Lung (tissue), 12 donors: ENCODE data around the gene NCS1. TPM values are rescaled to one million over a fixed set of nuclear protein-coding genes. Genes with fewer than 3 reads are reported as not detected.

Experiments used
- ATAC-seq: fragments of 200-7000 bp; cut with Tn5 transposase; one replicate; pipeline ENCODE4 v1.9.1; 2020; ENCODE audit warnings: moderate number of reproducible peaks; ENCODE audit not compliant: insufficient read depth, low FRiP score
- DNase-seq, 3 donors: peaks; one replicate each; pipeline ENCODE4 v3.0.0-alpha.2; 2013 to 2017
- H3K27ac ChIP-seq, 2 donors: one replicate each; pipeline ENCODE4 v1.5.1; 2013; ENCODE audit warnings: mild to moderate bottlenecking in 2 of 2, moderate library complexity in 2 of 2, control low read depth in 1 of 2, inconsistent platforms in 1 of 2, low read depth in 1 of 2, low read length in 1 of 2
- H3K27me3 ChIP-seq, 3 donors: one replicate each; pipeline ENCODE4 v1.5.1; 2013; ENCODE audit warnings: low read length in 2 of 3; ENCODE audit not compliant: control insufficient read depth in 3 of 3, insufficient read depth in 3 of 3
- H3K36me3 ChIP-seq, 4 donors: one replicate each; pipeline ENCODE4 v1.5.1; 2013; ENCODE audit warnings: low read length in 4 of 4, mild to moderate bottlenecking in 1 of 4, moderate library complexity in 1 of 4; ENCODE audit not compliant: control insufficient read depth in 4 of 4, insufficient read depth in 4 of 4
- H3K4me1 ChIP-seq, 5 donors: one replicate each; pipeline ENCODE4 v1.5.1; 2013; ENCODE audit warnings: low read length in 5 of 5, mild to moderate bottlenecking in 2 of 5, moderate library complexity in 1 of 5; ENCODE audit not compliant: control insufficient read depth in 5 of 5, insufficient read depth in 5 of 5
- H3K4me3 ChIP-seq: one replicate; pipeline ENCODE4 v1.5.1; 2013; ENCODE audit warnings: mild to moderate bottlenecking, control low read depth, moderate library complexity
- H3K9ac ChIP-seq, 2 donors: one replicate each; pipeline ENCODE4 v1.5.1; 2013; ENCODE audit warnings: low read length in 2 of 2, control low read depth in 1 of 2; ENCODE audit not compliant: insufficient read depth in 1 of 2
- H3K9me3 ChIP-seq, 4 donors: one replicate each; pipeline ENCODE4 v1.5.1; 2013; ENCODE audit warnings: low read length in 3 of 4, mild to moderate bottlenecking in 1 of 4, moderate library complexity in 1 of 4; ENCODE audit not compliant: control insufficient read depth in 4 of 4, insufficient read depth in 3 of 4
- WGBS, 2 donors: extraction: QIAGEN DNeasy Blood & Tissue Kit; methylation state at CpG; one replicate each; pipeline ENCODE4 v1.1.7; 2013; 5-methylcytosine and 5-hydroxymethylcytosine counted together
- polyA plus RNA-seq, 2 donors: library from polyadenylated mRNA; stranded (reverse); fragments of 200-250 nt; gene quantifications; one replicate each; pipeline ENCODE4 v1.2.1, GENCODE V29; 2013
- total RNA-seq, 2 donors: library from RNA; depleted of rRNA in 1 of 2; stranded (reverse); fragments of >200 nt in 1 of 2; gene quantifications; one replicate each; pipeline ENCODE4 v1.2.1, GENCODE V29; 2014 to 2021
- TF ChIP-seq, protein P1 (sequence below): IDR thresholded peaks from 2 replicates; pipeline ENCODE4 v1.5.1; 2012; ENCODE audit warnings: mild to moderate bottlenecking; ENCODE audit errors: control extremely low read depth, extremely low read depth
- donor health status: control.
- donor health status: control.
- donor health status: Bipolar disorder and iron deficiency.
- donor health status: healthy.
- donor health status: DM: yes; HTN: yes; CAD: no.

The NCS1 gene
- total and polyA plus RNA-seq, 4 donors = 5.8 to 27.5 (median 6.5) TPM

DNA sequence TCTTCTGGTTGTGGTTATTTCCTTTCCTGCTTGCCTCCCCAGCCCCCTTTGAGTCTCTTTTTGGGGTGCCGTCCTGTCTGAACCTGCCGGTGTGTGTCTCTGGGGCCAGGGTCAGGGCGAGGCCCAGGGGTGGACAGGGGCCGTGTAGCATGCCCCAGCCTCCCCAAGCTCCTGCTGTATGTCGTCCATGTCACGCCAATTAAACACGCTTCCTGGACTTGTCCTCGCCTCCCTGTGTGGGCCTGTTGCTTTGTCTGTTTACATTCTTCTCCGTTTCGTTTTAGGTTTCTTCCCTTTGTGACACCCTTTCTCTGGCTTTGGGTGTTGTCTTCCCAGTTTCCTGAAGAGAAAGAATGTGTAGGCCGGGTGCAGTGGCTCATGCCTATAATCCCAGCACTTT, 64.9 kb downstream of the NCS1 start:
- Histone ChIP-seq H3K9ac (no peak overlapping the region), H3K27ac (peak overlapping the region in 1 of 2 donors; percentile 51)

DNA sequence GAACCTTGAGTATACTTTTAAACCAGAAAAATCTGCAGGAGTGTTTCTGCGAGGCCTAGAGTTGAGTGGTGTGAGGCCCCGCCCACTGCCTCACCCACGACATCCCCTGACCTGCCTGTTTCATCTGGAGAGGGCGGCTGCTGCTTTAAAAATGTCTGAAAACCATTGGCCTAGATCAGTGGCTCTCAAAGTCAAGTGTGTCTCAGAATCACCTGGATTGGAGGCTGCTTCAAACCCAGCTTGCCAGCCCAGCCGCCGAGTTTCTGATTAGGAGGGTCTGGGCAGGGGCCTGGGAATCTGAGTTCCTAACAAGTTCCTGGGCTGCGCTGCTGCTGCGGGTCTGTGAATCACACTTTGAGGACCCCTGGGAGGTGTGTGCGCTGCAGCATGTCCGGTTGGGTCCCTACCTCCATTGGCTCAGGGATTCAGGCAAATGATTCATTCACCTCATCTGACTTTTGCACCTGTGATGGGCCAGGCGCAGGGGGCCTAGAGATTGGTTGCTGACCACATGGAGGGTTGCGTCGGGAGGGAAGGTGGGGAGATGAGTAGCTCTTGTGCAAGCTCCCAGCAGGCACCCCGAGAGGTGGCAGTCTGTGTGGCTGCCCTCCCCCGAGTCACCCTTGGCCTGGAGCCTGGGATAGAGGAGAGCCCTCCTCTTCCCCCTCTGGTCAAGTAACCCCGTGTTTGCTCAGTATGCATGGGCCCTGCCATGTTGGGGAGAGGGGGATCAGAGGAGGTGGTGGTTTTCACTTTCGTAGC, 65.7 kb downstream of the NCS1 start:
- H3K9ac ChIP-seq = no peak overlapping the region
- H3K4me1 ChIP-seq = peaks cover 0 to 6% (median 0%) of the 10 kb centered on the region in 5 donors
- no peaks in the 10 kb centered on the region for H3K9me3 ChIP-seq
- peaks cover 0 to 3% (median 0%) of the 10 kb centered on the region in 4 donors for H3K36me3 ChIP-seq
- peak; percentile 68 for ATAC-seq
- H3K4me3 ChIP-seq = no peak overlapping the region
- WGBS, 2 donors = 66 to 73% methylated on average over 17 of the region's 17 CpGs
- H3K27ac ChIP-seq = peak overlapping the region in 1 of 2 donors; percentile 78
- DNase-seq = peak; percentile 64 to 87 (median 77)
- no peaks in the 10 kb centered on the region for H3K27me3 ChIP-seq
- TF ChIP-seq, protein P1, sequence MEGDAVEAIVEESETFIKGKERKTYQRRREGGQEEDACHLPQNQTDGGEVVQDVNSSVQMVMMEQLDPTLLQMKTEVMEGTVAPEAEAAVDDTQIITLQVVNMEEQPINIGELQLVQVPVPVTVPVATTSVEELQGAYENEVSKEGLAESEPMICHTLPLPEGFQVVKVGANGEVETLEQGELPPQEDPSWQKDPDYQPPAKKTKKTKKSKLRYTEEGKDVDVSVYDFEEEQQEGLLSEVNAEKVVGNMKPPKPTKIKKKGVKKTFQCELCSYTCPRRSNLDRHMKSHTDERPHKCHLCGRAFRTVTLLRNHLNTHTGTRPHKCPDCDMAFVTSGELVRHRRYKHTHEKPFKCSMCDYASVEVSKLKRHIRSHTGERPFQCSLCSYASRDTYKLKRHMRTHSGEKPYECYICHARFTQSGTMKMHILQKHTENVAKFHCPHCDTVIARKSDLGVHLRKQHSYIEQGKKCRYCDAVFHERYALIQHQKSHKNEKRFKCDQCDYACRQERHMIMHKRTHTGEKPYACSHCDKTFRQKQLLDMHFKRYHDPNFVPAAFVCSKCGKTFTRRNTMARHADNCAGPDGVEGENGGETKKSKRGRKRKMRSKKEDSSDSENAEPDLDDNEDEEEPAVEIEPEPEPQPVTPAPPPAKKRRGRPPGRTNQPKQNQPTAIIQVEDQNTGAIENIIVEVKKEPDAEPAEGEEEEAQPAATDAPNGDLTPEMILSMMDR = no peak

More for the DNA sequence above, 64.9 kb downstream of the NCS1 start:
- Histone ChIP-seq H3K36me3 (peaks cover 0 to 3% (median 1%) of the 10 kb centered on the region in 4 donors), H3K4me3 (no peak overlapping the region), H3K4me1 (peaks cover 0 to 5% (median 0%) of the 10 kb centered on the region in 5 donors), H3K9me3 (no peaks in the 10 kb centered on the region), H3K27me3 (no peaks in the 10 kb centered on the region)
- WGBS, 2 donors = 62 to 81% methylated on average over 11 of the region's 11 CpGs
- ATAC-seq (no peak), DNase-seq (no peak)
- TF ChIP-seq, protein P1 = no peak

DNA sequence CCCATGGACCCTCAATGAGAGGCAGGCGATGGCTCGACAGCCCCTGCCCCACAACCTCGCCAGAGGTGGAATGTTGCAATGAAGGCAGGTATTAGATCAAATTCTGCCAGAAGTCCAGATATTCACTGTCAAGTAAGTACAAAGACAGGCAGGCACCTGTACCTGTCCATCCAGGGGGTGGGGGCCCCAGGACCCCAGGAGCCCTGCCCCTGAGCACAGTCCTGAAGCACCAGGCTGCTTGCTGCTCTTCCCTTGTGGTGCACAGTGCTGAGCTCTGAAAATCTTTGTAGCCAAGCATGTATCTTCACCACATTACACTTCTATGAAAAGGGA, 67.1 kb downstream of the NCS1 start:
- H3K4me1 ChIP-seq = peaks cover 0 to 8% (median 0%) of the 10 kb centered on the region in 5 donors
- ATAC-seq = no peak
- H3K27ac ChIP-seq = no peak overlapping the region
- no peaks in the 10 kb centered on the region for H3K36me3 ChIP-seq
- H3K4me3 ChIP-seq = no peak overlapping the region
- no peaks in the 10 kb centered on the region for H3K27me3 ChIP-seq
- TF ChIP-seq, protein P1 = no peak
- WGBS, 2 donors = 91 to 93% methylated on average over 3 of the region's 3 CpGs
- H3K9ac ChIP-seq = no peak overlapping the region
- no peak for DNase-seq
- no peaks in the 10 kb centered on the region for H3K9me3 ChIP-seq
